Peyer's patch (tissue), 4 donors: Measurements from ENCODE around the gene NRXN3. TPM values are rescaled to one million over a fixed set of nuclear protein-coding genes. Genes with fewer than 3 reads are reported as not detected.

ENCODE experiments used
- DNase-seq, 3 donors: peaks; one replicate each; pipeline ENCODE4 v3.0.0-alpha.2; 2017 to 2019
- H3K27ac ChIP-seq, 4 donors: fragments of 200-600 bp; sonication (generic); one replicate each; pipeline ENCODE4 v1.5.1; 2016 to 2019
- H3K27me3 ChIP-seq, 2 donors: fragments of 200-600 bp; sonication (generic); one replicate each; pipeline ENCODE4 v1.5.1; 2019
- H3K36me3 ChIP-seq, 3 donors: fragments of 200-600 bp; sonication (generic); one replicate each; pipeline ENCODE4 v1.5.1; 2016 to 2019
- H3K4me1 ChIP-seq, 4 donors: fragments of 200-600 bp; sonication (generic); one replicate each; pipeline ENCODE4 v1.5.1; 2016 to 2019
- H3K4me3 ChIP-seq, 4 donors: fragments of 200-600 bp; sonication (generic); 1 replicate in 3 of 4; 2 replicates in 1 of 4; pipeline ENCODE4 v1.5.1; 2016 to 2019; ENCODE audit warnings: mild to moderate bottlenecking in 1 of 4
- H3K9me3 ChIP-seq, 4 donors: fragments of 200-600 bp; sonication (generic); one replicate each; pipeline ENCODE4 v1.5.1; 2016 to 2019; ENCODE audit warnings: mild to moderate bottlenecking in 1 of 4
- POLR2A ChIP-seq, 2 donors: fragments of 450-650 bp; IDR thresholded peaks; one replicate each; pipeline ENCODE4 v1.5.1; 2017; ENCODE audit warnings: antibody characterized with exemption in 2 of 2, mild to moderate bottlenecking in 2 of 2, moderate library complexity in 2 of 2
- total RNA-seq, 4 donors: library from RNA; depleted of rRNA; stranded (reverse); fragments of >200 nt; gene quantifications; one replicate each; pipeline ENCODE4 v1.1.0, GENCODE V29; 2016
- TF ChIP-seq, protein P1 (sequence below), 6 experiments: fragments of 450-650 bp in 4 of 6; fragments of 200-600 bp in 2 of 6; sonication (generic) in 1 of 6; IDR thresholded peaks; one replicate each; pipeline ENCODE4 v1.5.1; 2017 to 2019; ENCODE audit warnings: antibody characterized with exemption in 6 of 6, mild to moderate bottlenecking in 3 of 6, moderate library complexity in 1 of 6

NRXN3 gene
- total RNA-seq, 4 donors from 2014 or later = 1.6 to 10.2 (median 4.4) TPM

DNA sequence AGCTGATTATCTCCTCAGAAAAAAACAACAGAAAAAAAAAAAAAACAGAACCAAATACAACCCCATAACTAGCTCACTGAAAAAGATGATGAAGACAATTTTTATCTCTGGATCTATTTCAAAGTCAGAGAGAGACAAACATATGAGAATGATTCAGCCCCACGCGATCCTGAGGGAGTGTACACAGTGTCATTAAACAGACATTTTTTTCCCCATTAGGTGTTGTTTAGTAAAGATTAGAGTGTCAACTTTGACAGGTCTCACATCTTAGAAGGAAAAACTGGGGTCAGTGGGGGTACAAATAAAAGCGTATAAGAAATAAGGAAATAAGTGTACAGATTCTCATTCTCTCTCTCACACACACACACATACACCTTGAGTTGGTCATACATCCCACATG, 635.4 kb downstream of the NRXN3 start:
- Histone ChIP-seq H3K27me3 (no peaks in the 10 kb centered on the region), H3K36me3 (no peaks in the 10 kb centered on the region), H3K4me3 (no peak overlapping the region), H3K27ac (no peak overlapping the region), H3K4me1 (no peaks in the 10 kb centered on the region), H3K9me3 (no peaks in the 10 kb centered on the region)
- no peak for DNase-seq
- TF ChIP-seq POLR2A (IDR thresholded peaks at IDR 0.05) = no peak
- TF ChIP-seq, protein P1, sequence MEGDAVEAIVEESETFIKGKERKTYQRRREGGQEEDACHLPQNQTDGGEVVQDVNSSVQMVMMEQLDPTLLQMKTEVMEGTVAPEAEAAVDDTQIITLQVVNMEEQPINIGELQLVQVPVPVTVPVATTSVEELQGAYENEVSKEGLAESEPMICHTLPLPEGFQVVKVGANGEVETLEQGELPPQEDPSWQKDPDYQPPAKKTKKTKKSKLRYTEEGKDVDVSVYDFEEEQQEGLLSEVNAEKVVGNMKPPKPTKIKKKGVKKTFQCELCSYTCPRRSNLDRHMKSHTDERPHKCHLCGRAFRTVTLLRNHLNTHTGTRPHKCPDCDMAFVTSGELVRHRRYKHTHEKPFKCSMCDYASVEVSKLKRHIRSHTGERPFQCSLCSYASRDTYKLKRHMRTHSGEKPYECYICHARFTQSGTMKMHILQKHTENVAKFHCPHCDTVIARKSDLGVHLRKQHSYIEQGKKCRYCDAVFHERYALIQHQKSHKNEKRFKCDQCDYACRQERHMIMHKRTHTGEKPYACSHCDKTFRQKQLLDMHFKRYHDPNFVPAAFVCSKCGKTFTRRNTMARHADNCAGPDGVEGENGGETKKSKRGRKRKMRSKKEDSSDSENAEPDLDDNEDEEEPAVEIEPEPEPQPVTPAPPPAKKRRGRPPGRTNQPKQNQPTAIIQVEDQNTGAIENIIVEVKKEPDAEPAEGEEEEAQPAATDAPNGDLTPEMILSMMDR (IDR thresholded peaks at IDR 0.05) = no peak

- H3K9me3 ChIP-seq = no peaks in the 10 kb centered on the region
- H3K36me3 ChIP-seq = no peaks in the 10 kb centered on the region
- H3K27ac ChIP-seq = no peak overlapping the region
- H3K27me3 ChIP-seq = no peaks in the 10 kb centered on the region
- no peak overlapping the region for H3K4me3 ChIP-seq
- no peak for DNase-seq
- TF ChIP-seq POLR2A (IDR thresholded peaks at IDR 0.05) = no peak
- TF ChIP-seq, protein P1 (IDR thresholded peaks at IDR 0.05) = no peak
- no peaks in the 10 kb centered on the region for H3K4me1 ChIP-seq
These were observed 652.9 kb downstream of the NRXN3 start for GRCh38 chr14:78823035-78823434.

GRCh38 chr14:78823516-78823915, 653.3 kb downstream of the NRXN3 start:
- TF ChIP-seq, protein P1 (IDR thresholded peaks at IDR 0.05) = no peak
- no peak for TF ChIP-seq POLR2A (IDR thresholded peaks at IDR 0.05)

DNA sequence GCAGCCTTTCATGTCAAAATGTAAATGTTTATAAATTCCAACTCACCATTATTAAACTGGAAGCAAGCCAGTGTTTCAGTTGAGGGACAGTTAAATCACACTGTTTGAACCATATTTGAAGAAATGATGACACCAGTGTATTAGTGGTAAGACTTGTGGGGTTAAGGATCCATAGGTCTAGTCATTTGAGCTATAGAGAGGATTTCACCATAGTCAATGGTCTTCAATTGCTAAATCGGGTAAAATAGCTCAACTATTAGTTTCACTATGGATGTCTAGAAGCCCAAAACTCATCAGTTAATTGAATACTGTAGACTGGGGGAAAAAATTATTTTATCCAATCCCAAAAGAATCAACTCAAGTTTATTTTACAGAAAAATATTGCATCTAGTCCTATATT, 659.1 kb downstream of the NRXN3 start:
- Histone ChIP-seq H3K9me3 (no peaks in the 10 kb centered on the region), H3K36me3 (no peaks in the 10 kb centered on the region), H3K4me3 (no peak overlapping the region), H3K27me3 (no peaks in the 10 kb centered on the region), H3K27ac (no peak overlapping the region), H3K4me1 (no peaks in the 10 kb centered on the region)
- DNase-seq = no peak
- TF ChIP-seq POLR2A (IDR thresholded peaks at IDR 0.05) = no peak
- TF ChIP-seq, protein P1 (IDR thresholded peaks at IDR 0.05) = no peak

More at GRCh38 chr14:78823516-78823915, 653.3 kb downstream of the NRXN3 start:
- Histone ChIP-seq H3K4me1 (no peaks in the 10 kb centered on the region), H3K4me3 (no peak overlapping the region), H3K27me3 (no peaks in the 10 kb centered on the region), H3K9me3 (no peaks in the 10 kb centered on the region), H3K27ac (no peak overlapping the region), H3K36me3 (no peaks in the 10 kb centered on the region)
- DNase-seq = no peak

GRCh38 chr14:78834766-78835451, 664.7 kb downstream of the NRXN3 start:
- no peaks in the 10 kb centered on the region for H3K36me3 ChIP-seq
- H3K27ac ChIP-seq = no peak overlapping the region
- TF ChIP-seq, protein P1 (IDR thresholded peaks at IDR 0.05) = no peak
- TF ChIP-seq POLR2A (IDR thresholded peaks at IDR 0.05) = no peak
- DNase-seq = no peak
- H3K27me3 ChIP-seq = no peaks in the 10 kb centered on the region
- no peaks in the 10 kb centered on the region for H3K9me3 ChIP-seq
- H3K4me3 ChIP-seq = no peak overlapping the region
- H3K4me1 ChIP-seq = no peaks in the 10 kb centered on the region
